ENCODE data around the gene DAB1.

DNA sequence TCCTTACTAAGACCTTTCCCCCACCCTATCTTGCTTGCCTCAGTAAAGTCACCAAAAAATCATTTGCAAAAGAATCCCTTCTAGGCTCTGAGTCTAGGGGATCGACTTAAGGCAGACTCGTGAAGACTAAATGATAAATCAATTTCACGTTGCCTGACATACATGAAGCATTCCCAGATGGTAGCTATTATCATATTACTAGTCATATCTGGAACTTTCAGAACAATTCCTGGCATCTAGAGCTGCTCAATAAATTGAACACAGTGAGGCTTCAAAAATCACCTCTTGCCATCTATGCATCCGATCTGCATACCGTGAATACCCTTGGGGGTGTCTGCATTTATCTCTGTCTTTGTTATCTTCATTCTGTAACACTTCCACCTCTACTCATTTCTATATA, 49.6 kb upstream of the DAB1 start:
- TF ChIP-seq EZH2 (IDR thresholded peaks at IDR 0.05; ENCODE audit: borderline replicate concordance, low read length), result no peak
- TF ChIP-seq, protein P1, sequence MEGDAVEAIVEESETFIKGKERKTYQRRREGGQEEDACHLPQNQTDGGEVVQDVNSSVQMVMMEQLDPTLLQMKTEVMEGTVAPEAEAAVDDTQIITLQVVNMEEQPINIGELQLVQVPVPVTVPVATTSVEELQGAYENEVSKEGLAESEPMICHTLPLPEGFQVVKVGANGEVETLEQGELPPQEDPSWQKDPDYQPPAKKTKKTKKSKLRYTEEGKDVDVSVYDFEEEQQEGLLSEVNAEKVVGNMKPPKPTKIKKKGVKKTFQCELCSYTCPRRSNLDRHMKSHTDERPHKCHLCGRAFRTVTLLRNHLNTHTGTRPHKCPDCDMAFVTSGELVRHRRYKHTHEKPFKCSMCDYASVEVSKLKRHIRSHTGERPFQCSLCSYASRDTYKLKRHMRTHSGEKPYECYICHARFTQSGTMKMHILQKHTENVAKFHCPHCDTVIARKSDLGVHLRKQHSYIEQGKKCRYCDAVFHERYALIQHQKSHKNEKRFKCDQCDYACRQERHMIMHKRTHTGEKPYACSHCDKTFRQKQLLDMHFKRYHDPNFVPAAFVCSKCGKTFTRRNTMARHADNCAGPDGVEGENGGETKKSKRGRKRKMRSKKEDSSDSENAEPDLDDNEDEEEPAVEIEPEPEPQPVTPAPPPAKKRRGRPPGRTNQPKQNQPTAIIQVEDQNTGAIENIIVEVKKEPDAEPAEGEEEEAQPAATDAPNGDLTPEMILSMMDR (IDR thresholded peaks at IDR 0.05; ENCODE audit: low read length), result no peak

Measured in OCI-LY1 (cell line).